ENCODE data around the gene RAD21L1. TPM values are rescaled to one million over a fixed set of nuclear protein-coding genes. Genes with fewer than 3 reads are reported as not detected.

RAD21L1 gene
- total and polyA plus RNA-seq, 4 donors = not detected

GRCh38 chr20:1225263-1225782 is 521 bp upstream of the RAD21L1 start:
- 4% methylated on average over 30 of the region's 30 CpGs for WGBS
- DNase-seq (ENCODE audit: low spot score) = no peak
- H3K27me3 ChIP-seq (ENCODE audit: control insufficient read depth in 4 of 4, insufficient read depth in 4 of 4, low read length in 3 of 4) = peaks cover 0 to 8% (median 0%) of the 10 kb centered on the region in 4 donors
- no peak for TF ChIP-seq ATF3 (IDR thresholded peaks at IDR 0.05)
- no peak for TF ChIP-seq MAX (IDR thresholded peaks at IDR 0.05)
- peak overlapping the region in 2 of 3 donors; percentile 19 to 74 for H3K4me3 ChIP-seq (ENCODE audit: low read depth in 1 of 3, low read length in 3 of 3)
- no peak overlapping the region for H3K9ac ChIP-seq (ENCODE audit: low read depth in 1 of 2, low read length in 2 of 2)
- no peak overlapping the region for H3K27ac ChIP-seq (ENCODE audit: low read depth in 1 of 2, low read length in 2 of 2)
- no peaks in the 10 kb centered on the region for H3K9me3 ChIP-seq (ENCODE audit: control insufficient read depth in 4 of 4, low read length in 3 of 4)
- H3K4me1 ChIP-seq (ENCODE audit: control insufficient read depth in 4 of 4, insufficient read depth in 4 of 4, low read length in 3 of 4) = peaks cover 3 to 10% (median 7%) of the 10 kb centered on the region in 4 donors
- H3K36me3 ChIP-seq (ENCODE audit: control insufficient read depth in 4 of 4, insufficient read depth in 3 of 4, low read depth in 1 of 4, low read length in 3 of 4) = no peaks in the 10 kb centered on the region

- TF ChIP-seq HNF4G (IDR thresholded peaks at IDR 0.05) (no peak), TAF1 (conservative IDR thresholded peaks at IDR 0.05) (no peak), SP1 (IDR thresholded peaks at IDR 0.05) (no peak), CTCF (IDR thresholded peaks at IDR 0.05; ENCODE audit: low read depth, low read length, missing input control) (no peak), FOXA2 (IDR thresholded peaks at IDR 0.05) (no peak), ATF3 (IDR thresholded peaks at IDR 0.05) (no peak), ZBTB33 (IDR thresholded peaks at IDR 0.05) (no peak), JUND (IDR thresholded peaks at IDR 0.05) (no peak), YY1 (IDR thresholded peaks at IDR 0.05) (no peak), RAD21 (IDR thresholded peaks at IDR 0.05) (no peak), MAX (IDR thresholded peaks at IDR 0.05) (no peak), FOXA1 (IDR thresholded peaks at IDR 0.05) (no peak), REST (IDR thresholded peaks at IDR 0.05) (no peak), HNF4A (conservative IDR thresholded peaks at IDR 0.05) (no peak), GABPA (IDR thresholded peaks at IDR 0.05 in 1 of 2, conservative IDR thresholded peaks at IDR 0.05 in 1 of 2) (no peak)
These were observed 3.7 kb downstream of the RAD21L1 start for GRCh38 chr20:1229541-1229940.

More at GRCh38 chr20:1229541-1229940, 3.7 kb downstream of the RAD21L1 start:
- no peaks in the 10 kb centered on the region for H3K36me3 ChIP-seq (ENCODE audit: control insufficient read depth in 4 of 4, insufficient read depth in 3 of 4, low read depth in 1 of 4, low read length in 3 of 4)
- WGBS = 83% methylated on average over 3 of the region's 3 CpGs
- H3K9ac ChIP-seq (ENCODE audit: low read depth in 1 of 2, low read length in 2 of 2) = no peak overlapping the region
- no peak overlapping the region for H3K27ac ChIP-seq (ENCODE audit: low read depth in 1 of 2, low read length in 2 of 2)
- no peak for DNase-seq (ENCODE audit: low spot score)
- peaks cover 0 to 8% (median 0%) of the 10 kb centered on the region in 4 donors for H3K27me3 ChIP-seq (ENCODE audit: control insufficient read depth in 4 of 4, insufficient read depth in 4 of 4, low read length in 3 of 4)
- H3K9me3 ChIP-seq (ENCODE audit: control insufficient read depth in 4 of 4, low read length in 3 of 4) = no peaks in the 10 kb centered on the region
- peaks cover 3 to 10% (median 7%) of the 10 kb centered on the region in 4 donors for H3K4me1 ChIP-seq (ENCODE audit: control insufficient read depth in 4 of 4, insufficient read depth in 4 of 4, low read length in 3 of 4)
- H3K4me3 ChIP-seq (ENCODE audit: low read depth in 1 of 3, low read length in 3 of 3) = no peak overlapping the region

All from liver (tissue), 9 donors.